ENCODE results near the gene MLLT3.

Gene MLLT3

DNA sequence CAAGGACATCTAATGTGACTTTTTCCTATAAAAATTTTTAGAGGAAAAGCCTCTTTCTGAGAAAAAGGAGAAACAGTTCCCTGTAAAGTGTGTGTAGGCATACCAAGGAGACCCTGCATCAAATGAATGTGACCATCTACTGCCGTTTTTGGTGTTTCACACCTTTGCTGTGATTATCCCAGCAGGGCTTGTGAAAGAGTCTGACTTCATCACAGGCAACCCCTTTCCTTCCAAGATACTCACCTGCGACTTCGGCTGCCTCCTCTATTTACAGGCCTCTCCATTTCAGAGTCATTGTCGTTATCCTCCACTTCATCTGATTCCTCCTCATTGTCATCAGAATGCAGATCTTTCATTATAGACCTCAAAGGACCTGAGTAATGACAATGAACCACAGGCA, 259.1 kb downstream of the MLLT3 start:
- no peak for DNase-seq (ENCODE audit: insufficient read length)
- FAIRE-seq: no peak
- TF ChIP-seq POLR2AphosphoS5 (IDR thresholded peaks at IDR 0.05; ENCODE audit: low read depth, low read length): no peak
- no peak for TF ChIP-seq TAF1 (IDR thresholded peaks at IDR 0.05; ENCODE audit: borderline replicate concordance, low read depth, low read length)
- TF ChIP-seq POLR2A (IDR thresholded peaks at IDR 0.05; ENCODE audit: low read depth, low read length): no peak

DNA sequence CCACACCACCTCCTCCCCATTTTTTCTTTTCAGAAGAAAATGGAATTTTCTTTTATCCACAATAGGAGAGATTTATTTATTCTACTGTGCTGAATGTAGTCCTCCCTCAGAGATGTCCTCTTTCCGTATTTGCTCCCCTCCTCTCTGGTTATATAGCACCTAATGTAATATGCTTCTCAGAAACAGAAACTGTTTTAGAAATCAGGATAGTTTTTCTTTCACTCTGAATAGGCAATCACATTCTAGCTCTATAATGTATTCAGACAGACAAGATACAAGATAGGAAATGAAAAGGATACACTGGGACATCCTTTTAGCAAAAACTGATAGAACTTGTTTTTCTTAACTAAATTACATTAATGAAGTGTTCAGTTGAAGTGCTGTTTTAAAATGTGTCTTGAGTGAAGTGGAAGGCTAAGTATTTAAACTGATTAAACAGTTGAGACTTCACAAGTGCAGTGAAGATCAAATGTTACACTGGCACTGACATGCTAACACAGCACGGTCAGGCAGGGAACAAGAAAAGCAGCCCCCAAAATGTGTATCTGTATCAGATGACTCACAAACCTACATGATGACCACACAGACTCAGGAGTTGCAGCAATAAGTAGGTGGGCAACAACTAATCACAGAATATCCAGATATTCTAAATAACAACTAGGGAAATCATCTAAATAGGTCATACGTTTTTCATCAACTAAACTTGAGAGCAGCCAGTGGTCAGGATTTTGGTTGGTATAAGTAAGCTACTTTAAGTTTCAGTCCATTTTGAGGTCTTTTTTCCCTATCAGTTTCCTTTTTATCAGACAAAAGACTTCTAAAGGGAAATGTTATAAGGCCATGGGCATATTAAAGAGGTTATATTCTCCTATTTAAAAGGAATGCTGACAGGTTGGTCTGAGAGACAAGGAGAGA, 260.4 kb downstream of the MLLT3 start:
- no peak for DNase-seq (ENCODE audit: insufficient read length)

DNA sequence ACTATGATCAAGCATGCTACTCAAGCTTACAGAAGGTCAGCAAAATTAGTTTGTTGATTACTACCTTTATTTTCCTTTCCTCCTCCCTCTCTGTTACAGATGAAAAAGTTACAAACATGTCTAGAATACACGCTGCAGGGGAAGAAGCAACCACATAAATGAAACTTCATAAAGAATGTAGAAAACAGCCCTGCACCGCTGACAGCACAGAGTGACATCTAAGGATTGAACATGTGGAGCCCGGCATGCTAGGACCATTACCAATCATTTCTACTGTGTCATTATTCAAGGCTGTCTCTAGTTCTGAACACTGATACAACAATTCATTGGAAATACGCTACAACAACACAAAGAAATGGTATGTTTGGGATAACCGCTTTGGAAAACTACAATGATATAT, 261.1 kb downstream of the MLLT3 start:
- no peak for FAIRE-seq
- no peak for TF ChIP-seq POLR2AphosphoS5 (IDR thresholded peaks at IDR 0.05; ENCODE audit: low read depth, low read length)
- TF ChIP-seq POLR2A (IDR thresholded peaks at IDR 0.05; ENCODE audit: low read depth, low read length): no peak
- TF ChIP-seq TAF1 (IDR thresholded peaks at IDR 0.05; ENCODE audit: borderline replicate concordance, low read depth, low read length): no peak
- DNase-seq (ENCODE audit: insufficient read length): no peak

More for the DNA sequence above, 260.4 kb downstream of the MLLT3 start:
- FAIRE-seq: peak; percentile 50
- TF ChIP-seq POLR2AphosphoS5 (IDR thresholded peaks at IDR 0.05; ENCODE audit: low read depth, low read length) (no peak), POLR2A (IDR thresholded peaks at IDR 0.05; ENCODE audit: low read depth, low read length) (no peak), TAF1 (IDR thresholded peaks at IDR 0.05; ENCODE audit: borderline replicate concordance, low read depth, low read length) (no peak)

DNA sequence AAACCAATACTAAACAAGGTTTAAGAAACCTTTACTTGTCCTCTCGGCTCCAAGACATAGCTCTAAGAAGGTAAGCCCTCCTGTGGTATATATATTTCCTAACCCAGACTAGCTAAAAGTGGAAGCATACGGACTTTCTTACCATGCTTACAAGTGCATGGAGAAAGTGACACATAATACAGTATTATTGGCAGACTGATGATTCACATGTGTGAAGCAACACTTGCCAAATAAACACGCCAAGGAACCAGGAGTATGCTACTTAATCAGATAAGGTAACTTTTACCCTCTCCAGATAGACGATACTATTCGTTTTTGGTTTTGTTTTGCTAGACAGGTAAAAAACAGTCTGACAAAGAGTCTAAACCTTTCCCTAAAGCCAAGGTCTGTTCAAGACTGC, 264.1 kb downstream of the MLLT3 start:
- FAIRE-seq (no peak), DNase-seq (ENCODE audit: insufficient read length) (no peak)
- TF ChIP-seq POLR2A (IDR thresholded peaks at IDR 0.05; ENCODE audit: low read depth, low read length) (no peak), POLR2AphosphoS5 (IDR thresholded peaks at IDR 0.05; ENCODE audit: low read depth, low read length) (no peak)

DNA sequence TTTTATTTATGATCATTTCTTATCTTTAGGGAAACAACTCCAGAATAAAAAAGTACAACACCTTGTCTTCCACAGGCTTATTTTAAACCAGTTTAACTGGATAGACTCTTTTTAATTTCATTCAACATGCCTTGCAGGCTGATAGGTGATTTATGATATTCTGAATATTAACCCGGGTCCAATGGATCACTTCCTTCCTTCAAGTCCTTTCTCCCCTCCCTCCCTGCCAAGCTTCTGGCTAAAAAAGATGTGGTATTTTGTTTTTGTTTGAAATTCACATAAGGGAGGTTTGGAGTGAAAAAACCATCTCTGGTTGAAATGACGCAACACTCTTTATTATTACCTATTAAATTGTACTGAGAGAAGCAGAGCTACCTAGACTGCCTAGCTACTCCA, 265.3 kb downstream of the MLLT3 start:
- no peak for TF ChIP-seq TAF1 (IDR thresholded peaks at IDR 0.05; ENCODE audit: borderline replicate concordance, low read depth, low read length)
- TF ChIP-seq POLR2A (IDR thresholded peaks at IDR 0.05; ENCODE audit: low read depth, low read length): no peak
- no peak for TF ChIP-seq POLR2AphosphoS5 (IDR thresholded peaks at IDR 0.05; ENCODE audit: low read depth, low read length)
- no peak for DNase-seq (ENCODE audit: insufficient read length)
- no peak for FAIRE-seq

DNA sequence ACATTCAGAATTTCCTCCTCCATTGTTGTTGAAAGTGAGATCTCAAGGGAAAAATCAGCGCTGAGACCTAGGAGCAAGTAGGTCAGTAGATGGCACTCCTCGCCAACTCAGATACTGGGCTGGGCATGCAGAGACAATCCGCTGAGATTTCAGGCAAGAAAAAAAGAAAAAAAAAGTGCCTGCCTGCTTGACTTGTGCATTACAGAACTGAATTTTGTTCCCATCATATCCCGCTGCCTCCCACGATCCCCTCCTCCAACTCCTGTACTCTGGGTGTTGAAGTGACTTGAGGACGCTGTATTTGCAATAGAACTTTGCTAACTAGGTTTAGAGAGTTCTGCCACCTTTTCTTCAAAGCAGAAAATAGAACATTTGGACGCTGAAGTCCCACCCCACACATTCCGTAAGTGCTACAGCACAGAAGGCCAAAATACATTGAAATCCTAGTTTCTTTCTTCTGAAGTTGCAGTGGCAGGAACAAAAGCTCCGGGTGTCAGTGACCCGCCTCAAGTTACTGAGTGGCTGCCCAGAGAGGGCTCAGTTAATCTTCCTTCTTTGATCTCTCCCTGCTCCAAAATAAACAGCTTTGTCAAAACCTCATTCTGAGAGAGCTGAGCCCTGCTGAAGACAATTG, 265.8 kb downstream of the MLLT3 start:
- TF ChIP-seq POLR2A (IDR thresholded peaks at IDR 0.05; ENCODE audit: low read depth, low read length) (no peak), TAF1 (IDR thresholded peaks at IDR 0.05; ENCODE audit: borderline replicate concordance, low read depth, low read length) (no peak), POLR2AphosphoS5 (IDR thresholded peaks at IDR 0.05; ENCODE audit: low read depth, low read length) (no peak)
- DNase-seq (ENCODE audit: insufficient read length): no peak
- peak; percentile 74 for FAIRE-seq

DNA sequence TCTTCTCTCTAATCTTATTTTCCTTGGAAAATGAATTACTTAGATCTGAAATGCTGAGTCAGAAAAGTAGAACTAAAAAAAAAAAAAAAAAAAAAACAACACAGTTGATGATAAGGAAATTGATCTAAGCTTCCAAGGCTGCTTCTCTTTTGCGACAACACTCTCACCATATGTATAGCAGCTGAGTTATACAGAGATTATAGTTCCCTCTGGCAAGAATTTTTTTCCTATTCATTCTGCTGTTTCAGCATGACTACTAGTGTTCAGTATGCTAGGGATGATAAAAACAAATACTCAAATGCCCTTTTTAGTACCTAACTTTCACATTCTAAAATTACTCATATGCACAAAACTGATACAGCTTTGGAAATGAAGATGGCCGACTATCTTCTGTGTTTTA, 267.3 kb downstream of the MLLT3 start:
- TF ChIP-seq POLR2A (IDR thresholded peaks at IDR 0.05; ENCODE audit: low read depth, low read length): no peak
- no peak for TF ChIP-seq POLR2AphosphoS5 (IDR thresholded peaks at IDR 0.05; ENCODE audit: low read depth, low read length)
- TF ChIP-seq TAF1 (IDR thresholded peaks at IDR 0.05; ENCODE audit: borderline replicate concordance, low read depth, low read length): no peak
- DNase-seq (ENCODE audit: insufficient read length) (no peak), FAIRE-seq (peak; percentile 74)

DNA sequence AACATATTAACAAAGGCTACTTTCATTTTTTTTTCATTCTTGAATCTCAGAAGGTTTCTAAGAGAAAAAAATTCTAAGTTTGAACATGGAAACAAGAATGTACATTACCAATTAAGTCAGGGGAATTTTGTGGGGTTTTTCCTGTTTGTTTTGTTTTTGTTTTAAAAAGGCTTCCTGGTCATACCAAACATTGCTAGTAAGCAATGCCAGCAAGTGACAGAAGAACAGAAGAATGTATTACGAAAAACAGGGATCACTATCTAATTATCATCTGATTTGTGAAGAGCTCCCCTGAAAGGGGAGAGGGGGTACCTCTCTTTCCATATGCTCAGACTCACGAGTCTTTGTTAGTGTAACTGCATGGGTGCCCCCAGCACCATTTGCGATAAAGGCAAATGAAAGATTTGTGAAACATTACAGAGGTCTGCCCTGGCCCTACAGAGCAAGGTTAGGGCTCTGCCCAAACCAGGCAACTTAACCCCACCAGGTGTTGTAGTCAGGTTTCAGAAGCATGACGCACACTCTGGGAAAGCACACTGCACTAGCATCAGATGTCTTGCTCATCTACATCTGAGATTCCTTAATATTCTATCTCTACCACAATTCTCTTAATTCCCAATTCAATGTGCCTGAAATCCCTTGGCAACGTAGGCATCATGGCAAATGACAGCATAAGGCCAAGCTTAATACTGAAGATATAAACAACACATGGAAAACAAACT, 268.2 kb downstream of the MLLT3 start:
- no peak for TF ChIP-seq TAF1 (IDR thresholded peaks at IDR 0.05; ENCODE audit: borderline replicate concordance, low read depth, low read length)
- DNase-seq (ENCODE audit: insufficient read length) (no peak), FAIRE-seq (peak; percentile 54)

DNA sequence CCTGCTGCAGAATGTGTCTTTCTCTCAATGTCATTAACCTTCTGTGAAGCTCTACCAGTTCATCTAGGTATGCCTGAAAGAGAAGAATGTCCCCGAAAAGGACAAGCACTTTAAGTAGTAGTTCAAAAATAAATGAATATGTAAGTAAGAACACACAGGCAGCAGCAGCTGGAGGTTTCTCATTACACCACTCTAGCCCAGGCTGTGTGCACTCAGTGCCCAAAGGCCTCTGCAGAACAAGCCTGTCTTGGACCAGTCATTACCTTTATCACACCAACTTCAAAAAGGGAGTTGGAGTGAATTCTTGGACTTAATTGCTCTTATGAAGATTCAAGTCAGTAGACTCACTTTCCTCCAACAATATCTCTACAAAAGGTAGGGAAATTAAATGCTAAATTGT, 268.8 kb downstream of the MLLT3 start:
- no peak for FAIRE-seq
- TF ChIP-seq TAF1 (IDR thresholded peaks at IDR 0.05; ENCODE audit: borderline replicate concordance, low read depth, low read length): no peak
- no peak for TF ChIP-seq POLR2A (IDR thresholded peaks at IDR 0.05; ENCODE audit: low read depth, low read length)
- TF ChIP-seq POLR2AphosphoS5 (IDR thresholded peaks at IDR 0.05; ENCODE audit: low read depth, low read length): no peak
- DNase-seq (ENCODE audit: insufficient read length): no peak

DNA sequence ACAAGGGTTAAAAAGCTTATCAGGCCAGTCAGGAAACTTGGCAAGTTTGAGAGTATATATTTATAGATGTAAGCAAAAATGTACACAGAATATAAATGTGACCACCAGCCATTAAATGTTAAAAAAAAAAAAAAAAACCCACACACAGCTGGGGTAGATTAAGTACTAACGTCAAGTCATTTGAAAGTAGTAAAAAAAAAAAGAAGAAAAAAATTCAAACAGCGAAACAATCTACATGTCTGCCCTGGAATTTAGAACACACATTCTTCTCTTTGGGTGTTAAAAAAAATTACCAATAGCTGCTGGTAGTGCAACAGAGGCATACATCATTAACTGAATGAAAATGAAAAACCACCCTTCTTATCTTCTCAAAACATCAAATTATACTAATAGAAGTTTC, 269.7 kb downstream of the MLLT3 start:
- no peak for FAIRE-seq
- no peak for TF ChIP-seq POLR2AphosphoS5 (IDR thresholded peaks at IDR 0.05; ENCODE audit: low read depth, low read length)
- no peak for TF ChIP-seq TAF1 (IDR thresholded peaks at IDR 0.05; ENCODE audit: borderline replicate concordance, low read depth, low read length)
- no peak for TF ChIP-seq POLR2A (IDR thresholded peaks at IDR 0.05; ENCODE audit: low read depth, low read length)

DNA sequence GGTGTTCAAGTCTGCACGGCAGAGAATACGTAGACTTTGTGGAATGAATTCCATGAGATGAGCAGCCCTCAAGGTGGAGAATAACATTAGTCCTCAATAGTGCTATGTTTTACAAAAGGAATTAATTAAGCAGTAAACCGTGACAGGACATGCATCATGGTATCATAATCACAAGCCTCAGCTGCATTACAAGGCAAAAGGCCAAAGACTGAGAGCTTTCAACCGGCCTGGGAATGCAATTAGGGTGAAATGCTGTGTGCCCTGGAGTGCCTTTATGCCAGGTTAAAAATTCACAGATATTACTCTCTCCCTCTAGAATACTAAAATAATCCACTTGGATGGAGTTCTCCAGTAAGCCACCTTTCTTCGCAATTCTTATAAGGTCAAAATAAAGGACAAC, 270.6 kb downstream of the MLLT3 start:
- TF ChIP-seq TAF1 (IDR thresholded peaks at IDR 0.05; ENCODE audit: borderline replicate concordance, low read depth, low read length) (no peak), POLR2AphosphoS5 (IDR thresholded peaks at IDR 0.05; ENCODE audit: low read depth, low read length) (no peak), POLR2A (IDR thresholded peaks at IDR 0.05; ENCODE audit: low read depth, low read length) (no peak)
- DNase-seq (ENCODE audit: insufficient read length) (no peak), FAIRE-seq (no peak)

More for the DNA sequence above, 269.7 kb downstream of the MLLT3 start:
- no peak for DNase-seq (ENCODE audit: insufficient read length)

Data from GM12892 (cell line).